ENCODE measurements around the gene APH1B. TPM values are rescaled to one million over a fixed set of nuclear protein-coding genes. Genes with fewer than 3 reads are reported as not detected.

Gene APH1B
- total RNA-seq, 1 donor from 2014 or later, result 4.7 TPM

GRCh38 chr15:63308947-63309346, 31.5 kb downstream of the APH1B start:
- Histone ChIP-seq H3K27me3 (ENCODE audit: control insufficient read depth, insufficient read depth, low read length) (no peaks in the 10 kb centered on the region), H3K36me3 (ENCODE audit: control insufficient read depth, insufficient read depth, low read length) (no peaks in the 10 kb centered on the region), H3K4me3 (ENCODE audit: low read depth, low read length) (no peak overlapping the region)
- DNase-seq (ENCODE audit: low read depth) (no peak), FAIRE-seq (no peak)
- no peak for TF ChIP-seq CTCF (IDR thresholded peaks at IDR 0.05; ENCODE audit: insufficient read depth, low read length, severe bottlenecking)

DNA sequence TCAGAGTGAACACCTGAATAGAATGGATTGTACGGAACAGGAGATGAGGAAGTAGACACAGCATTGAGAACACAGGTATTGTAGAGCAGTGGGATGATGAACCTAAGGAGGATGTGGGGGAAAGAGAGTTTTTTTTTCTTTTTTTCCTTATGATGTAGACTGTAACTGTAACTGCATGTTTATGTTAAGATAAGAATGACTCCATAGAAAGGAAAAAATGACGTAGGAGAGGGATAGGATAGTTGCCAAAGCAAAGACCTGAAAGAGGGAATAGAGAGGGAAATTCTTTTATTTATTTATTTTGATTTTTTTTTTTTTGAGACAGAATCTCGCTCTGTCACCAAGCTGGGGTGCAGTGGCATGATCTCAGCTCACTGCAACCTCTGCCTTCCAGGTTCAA, 33.2 kb downstream of the APH1B start:
- Histone ChIP-seq H3K4me3 (ENCODE audit: low read depth, low read length) (no peak overlapping the region), H3K27me3 (ENCODE audit: control insufficient read depth, insufficient read depth, low read length) (no peaks in the 10 kb centered on the region), H3K36me3 (ENCODE audit: control insufficient read depth, insufficient read depth, low read length) (no peaks in the 10 kb centered on the region)
- TF ChIP-seq CTCF (IDR thresholded peaks at IDR 0.05; ENCODE audit: insufficient read depth, low read length, severe bottlenecking), result no peak
- no peak for DNase-seq (ENCODE audit: low read depth)
- no peak for FAIRE-seq

DNA sequence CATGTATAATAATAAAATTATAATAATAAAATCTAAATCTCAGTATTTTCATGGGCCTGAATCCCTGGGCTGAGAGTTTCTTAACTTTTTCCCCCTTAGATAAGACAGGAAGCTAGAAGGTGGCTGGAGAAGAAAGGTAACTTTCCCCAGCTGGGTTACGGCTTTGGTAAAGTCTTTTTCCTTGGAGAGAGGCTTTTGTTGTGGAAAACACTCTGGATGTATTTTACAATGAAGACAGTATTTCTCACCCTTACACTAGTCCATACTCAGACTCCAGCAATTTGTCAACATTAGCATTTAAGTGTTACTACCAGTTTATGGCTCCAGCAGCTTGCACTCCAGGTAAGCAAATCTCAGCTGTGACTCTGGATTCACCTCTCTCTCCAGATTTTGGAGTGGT, 34.9 kb downstream of the APH1B start:
- Histone ChIP-seq H3K27me3 (ENCODE audit: control insufficient read depth, insufficient read depth, low read length) (no peaks in the 10 kb centered on the region), H3K36me3 (ENCODE audit: control insufficient read depth, insufficient read depth, low read length) (no peaks in the 10 kb centered on the region), H3K4me3 (ENCODE audit: low read depth, low read length) (no peak overlapping the region)
- DNase-seq (ENCODE audit: low read depth) (no peak), FAIRE-seq (no peak)
- TF ChIP-seq CTCF (IDR thresholded peaks at IDR 0.05; ENCODE audit: insufficient read depth, low read length, severe bottlenecking), result no peak

GRCh38 chr15:63313825-63314224, 36.4 kb downstream of the APH1B start:
- DNase-seq (ENCODE audit: low read depth), result no peak
- Histone ChIP-seq H3K4me3 (ENCODE audit: low read depth, low read length) (no peak overlapping the region), H3K27me3 (ENCODE audit: control insufficient read depth, insufficient read depth, low read length) (no peaks in the 10 kb centered on the region), H3K36me3 (ENCODE audit: control insufficient read depth, insufficient read depth, low read length) (no peaks in the 10 kb centered on the region)
- no peak for TF ChIP-seq CTCF (IDR thresholded peaks at IDR 0.05; ENCODE audit: insufficient read depth, low read length, severe bottlenecking)
- FAIRE-seq, result no peak

GRCh38 chr15:63314409-63314808, 37.0 kb downstream of the APH1B start:
- FAIRE-seq (no peak), DNase-seq (ENCODE audit: low read depth) (no peak)
- TF ChIP-seq CTCF (IDR thresholded peaks at IDR 0.05; ENCODE audit: insufficient read depth, low read length, severe bottlenecking), result no peak
- H3K36me3 ChIP-seq (ENCODE audit: control insufficient read depth, insufficient read depth, low read length), result no peaks in the 10 kb centered on the region
- H3K27me3 ChIP-seq (ENCODE audit: control insufficient read depth, insufficient read depth, low read length), result no peaks in the 10 kb centered on the region
- no peak overlapping the region for H3K4me3 ChIP-seq (ENCODE audit: low read depth, low read length)

- H3K27me3 ChIP-seq (ENCODE audit: control insufficient read depth, insufficient read depth, low read length), result no peaks in the 10 kb centered on the region
- no peak for TF ChIP-seq CTCF (IDR thresholded peaks at IDR 0.05; ENCODE audit: insufficient read depth, low read length, severe bottlenecking)
- no peak for DNase-seq (ENCODE audit: low read depth)
- FAIRE-seq, result no peak
- H3K4me3 ChIP-seq (ENCODE audit: low read depth, low read length), result no peak overlapping the region
- no peaks in the 10 kb centered on the region for H3K36me3 ChIP-seq (ENCODE audit: control insufficient read depth, insufficient read depth, low read length)
These were observed 40.9 kb downstream of the APH1B start for GRCh38 chr15:63318344-63318743.
